Occipital lobe (tissue), 2 donors: ENCODE data around the gene PEPD. TPM values are rescaled to one million over a fixed set of nuclear protein-coding genes. Genes with fewer than 3 reads are reported as not detected.

ENCODE experiments used
- DNase-seq: peaks from one replicate; lab custom pipeline; 2025; lab: John Stamatoyannopoulos, UW
- total RNA-seq: library from RNA; depleted of rRNA; stranded (reverse); fragments of >200 nt; gene quantifications from one replicate; pipeline ENCODE4 v1.2.3, GENCODE V29; 2014

PEPD gene
- total RNA-seq, 1 donor from 2014 or later: 21.5 TPM

GRCh38 chr19:33459222-33460090 lies 62.1 kb downstream of the PEPD start:
- DNase-seq: no peak

GRCh38 chr19:33458807-33459206 lies 62.8 kb downstream of the PEPD start:
- DNase-seq: no peak

GRCh38 chr19:33458171-33458633 lies 63.4 kb downstream of the PEPD start:
- DNase-seq: no peak

- DNase-seq: no peak
Measured at GRCh38 chr19:33456845-33457220, 64.8 kb downstream of the PEPD start.

- DNase-seq: no peak
Measured at GRCh38 chr19:33456076-33456844, 65.3 kb downstream of the PEPD start.

GRCh38 chr19:33453265-33453664 lies 68.3 kb downstream of the PEPD start:
- no peak for DNase-seq

- no peak for DNase-seq
Measured at GRCh38 chr19:33450689-33451088, 70.9 kb downstream of the PEPD start.

GRCh38 chr19:33449799-33450198 lies 71.8 kb downstream of the PEPD start:
- no peak for DNase-seq

- DNase-seq: no peak
Measured at GRCh38 chr19:33448159-33448516, 73.5 kb downstream of the PEPD start.

GRCh38 chr19:33447336-33448158 lies 74.0 kb downstream of the PEPD start:
- DNase-seq: no peak

- DNase-seq: no peak
Measured at GRCh38 chr19:33446330-33447293, 75.0 kb downstream of the PEPD start.

- no peak for DNase-seq
Measured at GRCh38 chr19:33445442-33446329, 75.9 kb downstream of the PEPD start.

- DNase-seq: no peak
Measured at GRCh38 chr19:33444562-33445441, 76.8 kb downstream of the PEPD start.

- no peak for DNase-seq
Measured at GRCh38 chr19:33443638-33444561, 77.7 kb downstream of the PEPD start.

- DNase-seq: no peak
Measured at GRCh38 chr19:33442706-33443105, 78.9 kb downstream of the PEPD start.

- DNase-seq: no peak
Measured at GRCh38 chr19:33441828-33442227, 79.8 kb downstream of the PEPD start.

- no peak for DNase-seq
Measured at GRCh38 chr19:33441277-33441699, 80.3 kb downstream of the PEPD start.
